Vagina (tissue), 2 donors: Measurements from ENCODE around the gene MED28. TPM values are rescaled to one million over a fixed set of nuclear protein-coding genes. Genes with fewer than 3 reads are reported as not detected.

Source experiments
- DNase-seq, 2 donors: peaks; one replicate each; pipeline ENCODE4 v3.0.0-alpha.2; 2017; ENCODE audit errors: extremely low spot score in 2 of 2
- H3K27ac ChIP-seq: fragments of 200-600 bp; sonication (generic); one replicate; pipeline ENCODE4 v1.5.1; 2019
- H3K27me3 ChIP-seq: fragments of 200-600 bp; sonication (generic); one replicate; pipeline ENCODE4 v1.5.1; 2019
- H3K36me3 ChIP-seq, 2 donors: fragments of 200-600 bp; sonication (generic); one replicate each; pipeline ENCODE4 v1.5.1; 2017 to 2019
- H3K4me1 ChIP-seq: fragments of 200-600 bp; sonication (generic); one replicate; pipeline ENCODE4 v1.5.1; 2019
- H3K4me3 ChIP-seq, 2 donors: fragments of 200-600 bp; sonication (generic); 1 replicate in 1 of 2; 2 replicates in 1 of 2; pipeline ENCODE4 v1.5.1; 2016 to 2019
- H3K9me3 ChIP-seq: fragments of 200-600 bp; sonication (generic); one replicate; pipeline ENCODE4 v1.5.1; 2019
- POLR2A ChIP-seq, 2 donors: fragments of 450-650 bp; IDR thresholded peaks; one replicate each; pipeline ENCODE4 v1.6.1; 2017; ENCODE audit warnings: antibody characterized with exemption in 2 of 2, mild to moderate bottlenecking in 2 of 2, moderate library complexity in 2 of 2
- POLR2AphosphoS5 ChIP-seq, 2 donors: sonication (generic); formaldehyde crosslinking; IDR thresholded peaks; one replicate each; pipeline ENCODE4 v1.9.0; 2017; ENCODE audit warnings: antibody characterized with exemption in 2 of 2, mild to moderate bottlenecking in 2 of 2, low read depth in 1 of 2; ENCODE audit not compliant: insufficient read depth in 1 of 2
- intact Hi-C: fragments of 100-400 bp; cut with DNase I; formaldehyde crosslinking; loops from one replicate; pipeline ENCODE4 v1.15.1; 2023
- total RNA-seq: library from RNA; depleted of rRNA; stranded (reverse); fragments of >200 nt; gene quantifications from one replicate; pipeline ENCODE4 v1.2.3, GENCODE V29; 2016
- TF ChIP-seq, protein P1 (sequence below), 3 experiments: fragments of 450-650 bp in 2 of 3; fragments of 200-600 bp in 1 of 3; sonication (generic) in 1 of 3; IDR thresholded peaks; one replicate each; pipeline ENCODE4 v1.5.1; 2017 to 2019; ENCODE audit warnings: antibody characterized with exemption in 3 of 3, mild to moderate bottlenecking in 2 of 3, moderate library complexity in 2 of 3

MED28 gene
- total RNA-seq, 1 donor from 2014 or later: 14.0 TPM

DNA sequence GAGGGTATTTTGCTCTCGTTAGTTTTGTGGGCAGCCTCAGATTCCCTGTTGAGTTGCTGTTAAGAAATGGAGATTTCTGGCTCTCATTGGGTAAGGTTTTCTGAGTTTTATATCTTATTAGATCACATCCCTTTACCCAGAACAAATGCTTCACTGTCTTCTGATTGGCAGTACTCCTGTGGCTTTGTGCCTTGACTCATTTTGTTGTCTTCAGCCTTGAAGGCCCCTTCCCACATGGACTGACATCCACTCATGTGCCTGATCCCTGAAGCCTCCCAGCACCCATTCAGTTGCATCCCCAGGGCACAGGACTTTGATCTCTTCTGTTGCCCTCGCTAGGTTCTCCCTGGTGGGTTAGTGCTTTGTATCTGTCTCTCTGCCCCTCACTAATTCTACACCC, 10.4 kb downstream of the MED28 start:
- DNase-seq: no peak
- Histone ChIP-seq H3K4me3 (no peak overlapping the region), H3K27ac (no peak overlapping the region), H3K36me3 (peaks cover 7 to 93% of the 10 kb centered on the region in 2 donors), H3K4me1 (no peaks in the 10 kb centered on the region), H3K27me3 (no peaks in the 10 kb centered on the region), H3K9me3 (no peaks in the 10 kb centered on the region)
- TF ChIP-seq, protein P1, sequence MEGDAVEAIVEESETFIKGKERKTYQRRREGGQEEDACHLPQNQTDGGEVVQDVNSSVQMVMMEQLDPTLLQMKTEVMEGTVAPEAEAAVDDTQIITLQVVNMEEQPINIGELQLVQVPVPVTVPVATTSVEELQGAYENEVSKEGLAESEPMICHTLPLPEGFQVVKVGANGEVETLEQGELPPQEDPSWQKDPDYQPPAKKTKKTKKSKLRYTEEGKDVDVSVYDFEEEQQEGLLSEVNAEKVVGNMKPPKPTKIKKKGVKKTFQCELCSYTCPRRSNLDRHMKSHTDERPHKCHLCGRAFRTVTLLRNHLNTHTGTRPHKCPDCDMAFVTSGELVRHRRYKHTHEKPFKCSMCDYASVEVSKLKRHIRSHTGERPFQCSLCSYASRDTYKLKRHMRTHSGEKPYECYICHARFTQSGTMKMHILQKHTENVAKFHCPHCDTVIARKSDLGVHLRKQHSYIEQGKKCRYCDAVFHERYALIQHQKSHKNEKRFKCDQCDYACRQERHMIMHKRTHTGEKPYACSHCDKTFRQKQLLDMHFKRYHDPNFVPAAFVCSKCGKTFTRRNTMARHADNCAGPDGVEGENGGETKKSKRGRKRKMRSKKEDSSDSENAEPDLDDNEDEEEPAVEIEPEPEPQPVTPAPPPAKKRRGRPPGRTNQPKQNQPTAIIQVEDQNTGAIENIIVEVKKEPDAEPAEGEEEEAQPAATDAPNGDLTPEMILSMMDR (IDR thresholded peaks at IDR 0.05): no peak
- no peak for TF ChIP-seq POLR2A (IDR thresholded peaks at IDR 0.05)
- TF ChIP-seq POLR2AphosphoS5 (IDR thresholded peaks at IDR 0.05; ENCODE audit: insufficient read depth in 1 of 2, low read depth in 1 of 2): no peak
- intact Hi-C loops: loop anchor here (10.0 kb wide), 1 partner anchor 60 kb away; no protein-coding TSS in a partner anchor

DNA sequence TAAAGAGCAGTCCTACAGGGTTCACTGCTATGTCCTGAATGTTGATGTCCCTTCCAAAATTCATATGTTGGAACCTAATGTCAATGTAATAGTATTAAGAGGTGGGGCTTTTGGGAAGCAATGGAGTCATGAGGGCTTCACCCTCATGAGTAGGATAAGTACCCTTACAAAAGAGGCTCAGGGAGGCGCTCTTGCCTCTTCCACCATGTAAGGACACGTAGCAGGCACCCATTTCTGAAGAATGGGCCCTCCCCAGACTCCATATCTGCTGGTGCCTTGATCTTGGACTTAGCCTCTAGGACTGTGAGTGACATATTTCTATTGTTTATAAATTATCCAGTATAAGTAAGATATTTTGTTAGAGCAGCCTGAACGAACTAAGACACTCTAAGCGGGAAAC, 15.8 kb downstream of the MED28 start:
- no peak for DNase-seq
- Histone ChIP-seq H3K4me1 (no peaks in the 10 kb centered on the region), H3K27me3 (no peaks in the 10 kb centered on the region), H3K9me3 (no peaks in the 10 kb centered on the region), H3K27ac (no peak overlapping the region), H3K4me3 (no peak overlapping the region), H3K36me3 (peaks cover 0 to 70% of the 10 kb centered on the region in 2 donors)
- intact Hi-C loops: loop anchor here (10.0 kb wide), 1 partner anchor 85 kb away; no protein-coding TSS in a partner anchor
- no peak for TF ChIP-seq POLR2A (IDR thresholded peaks at IDR 0.05)
- TF ChIP-seq POLR2AphosphoS5 (IDR thresholded peaks at IDR 0.05; ENCODE audit: insufficient read depth in 1 of 2, low read depth in 1 of 2): no peak
- TF ChIP-seq, protein P1 (IDR thresholded peaks at IDR 0.05): no peak

DNA sequence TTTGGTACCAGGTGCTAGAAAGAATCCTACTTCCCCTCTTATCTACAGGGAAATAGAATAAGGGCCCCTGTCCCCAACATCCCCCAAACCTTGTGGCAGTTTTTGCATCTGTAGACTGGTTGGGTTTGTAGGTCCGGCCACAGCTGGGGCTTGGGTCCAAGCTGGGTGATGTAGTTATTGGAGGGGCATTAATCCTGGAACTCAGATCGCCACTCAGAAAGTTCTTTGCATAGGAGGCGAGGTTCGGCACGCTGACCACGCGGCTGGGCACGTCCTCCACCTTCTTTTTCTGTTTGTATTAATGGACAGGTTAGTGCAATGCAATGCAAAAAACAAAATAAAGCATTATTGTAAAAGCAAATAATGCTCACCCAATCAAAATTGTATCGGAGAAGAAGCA, 19.2 kb downstream of the MED28 start:
- H3K27ac ChIP-seq: no peak overlapping the region
- no peaks in the 10 kb centered on the region for H3K27me3 ChIP-seq
- no peak for DNase-seq
- TF ChIP-seq, protein P1 (IDR thresholded peaks at IDR 0.05): no peak
- no peak for TF ChIP-seq POLR2AphosphoS5 (IDR thresholded peaks at IDR 0.05; ENCODE audit: insufficient read depth in 1 of 2, low read depth in 1 of 2)
- no peak for TF ChIP-seq POLR2A (IDR thresholded peaks at IDR 0.05)
- no peaks in the 10 kb centered on the region for H3K4me1 ChIP-seq
- intact Hi-C loops: loop anchor here (10.0 kb wide), 1 partner anchor 89 kb away; no protein-coding TSS in a partner anchor
- H3K4me3 ChIP-seq: no peak overlapping the region
- no peaks in the 10 kb centered on the region for H3K9me3 ChIP-seq
- peaks cover 0 to 47% of the 10 kb centered on the region in 2 donors for H3K36me3 ChIP-seq

DNA sequence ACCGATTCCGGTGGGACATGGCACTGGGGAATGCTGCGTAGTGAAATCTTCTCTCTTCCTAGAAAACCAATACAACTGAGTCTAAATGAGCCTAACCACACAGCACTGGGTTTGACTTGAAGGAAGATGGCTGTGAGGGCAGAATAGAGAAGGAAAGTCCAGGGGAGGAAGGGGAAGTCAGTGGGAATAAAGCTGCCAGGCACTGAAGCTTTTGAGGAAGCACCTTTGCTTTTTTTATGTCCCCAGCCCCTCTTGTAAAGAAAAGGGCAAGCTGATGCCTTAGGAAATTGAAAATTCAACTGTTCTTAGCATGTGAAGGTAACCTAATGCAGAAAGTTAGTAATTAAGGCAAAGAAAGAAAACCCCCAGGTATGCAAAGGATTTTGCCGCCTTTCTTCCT, 20.6 kb downstream of the MED28 start:
- Histone ChIP-seq H3K9me3 (no peaks in the 10 kb centered on the region), H3K36me3 (peaks cover 0 to 32% of the 10 kb centered on the region in 2 donors), H3K4me1 (no peaks in the 10 kb centered on the region), H3K27me3 (no peaks in the 10 kb centered on the region), H3K4me3 (no peak overlapping the region), H3K27ac (no peak overlapping the region)
- DNase-seq: no peak
- TF ChIP-seq POLR2AphosphoS5 (IDR thresholded peaks at IDR 0.05; ENCODE audit: insufficient read depth in 1 of 2, low read depth in 1 of 2) (no peak), POLR2A (IDR thresholded peaks at IDR 0.05) (no peak)
- TF ChIP-seq, protein P1 (IDR thresholded peaks at IDR 0.05): no peak
- intact Hi-C loops: loop anchor here (10.0 kb wide), 1 partner anchor 90 kb away; no protein-coding TSS in a partner anchor

DNA sequence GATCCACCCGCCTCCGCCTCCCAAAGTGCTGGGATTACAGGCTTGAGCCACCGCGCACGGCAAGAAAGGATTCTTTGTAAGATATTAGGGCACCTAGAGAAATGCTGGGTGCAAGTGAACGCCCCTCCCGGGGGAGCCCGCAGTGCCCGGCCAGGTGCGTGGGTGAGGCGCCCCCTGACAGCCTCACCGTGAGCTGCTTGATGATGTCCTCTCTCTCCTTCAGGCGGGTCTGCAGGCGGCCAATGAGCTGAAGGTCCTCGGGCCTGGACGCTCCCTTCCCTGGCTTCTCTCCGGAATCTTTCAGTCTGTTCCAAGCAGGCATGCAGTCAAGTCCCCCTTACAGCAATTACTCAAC, 21.9 kb downstream of the MED28 start:
- no peak overlapping the region for H3K27ac ChIP-seq
- no peaks in the 10 kb centered on the region for H3K27me3 ChIP-seq
- no peaks in the 10 kb centered on the region for H3K4me1 ChIP-seq
- intact Hi-C loops: loop anchor here (10.0 kb wide), 1 partner anchor 92 kb away; no protein-coding TSS in a partner anchor
- no peak overlapping the region for H3K4me3 ChIP-seq
- H3K9me3 ChIP-seq: no peaks in the 10 kb centered on the region
- no peak for DNase-seq
- peaks cover 0 to 30% of the 10 kb centered on the region in 2 donors for H3K36me3 ChIP-seq
- TF ChIP-seq POLR2AphosphoS5 (IDR thresholded peaks at IDR 0.05; ENCODE audit: insufficient read depth in 1 of 2, low read depth in 1 of 2) (no peak), POLR2A (IDR thresholded peaks at IDR 0.05) (no peak)
- TF ChIP-seq, protein P1 (IDR thresholded peaks at IDR 0.05): no peak
